SK-N-SH (cell line): ENCODE measurements around the gene LIPM. TPM values are rescaled to one million over a fixed set of nuclear protein-coding genes. Genes with fewer than 3 reads are reported as not detected.

Experiments used
- CTCF ChIA-PET: fragments of 300-600, 350-600 bp; formaldehyde crosslinking; extraction: SDS; loops from one replicate; lab custom pipeline; 2021; lab: Yijun Ruan, JAX
- POLR2A ChIA-PET: fragments of 350-600 bp; sonication (Branson Sonifier 250); formaldehyde crosslinking; extraction: SDS; loops from one replicate; lab custom pipeline; 2020; ENCODE audit warnings: antibody characterized with exemption, inconsistent platforms; lab: Yijun Ruan, JAX
- DNase-seq: peaks from one replicate; pipeline ENCODE4 v3.0.0; 2012
- H2AFZ ChIP-seq: fragments of 200-600 bp; sonication (generic); 2 replicates; pipeline ENCODE4 v1.8.1; 2016; ENCODE audit warnings: antibody characterized with exemption, mild to moderate bottlenecking, low read depth
- H3F3A ChIP-seq: fragments of 200-600 bp; sonication (generic); replicated peaks from 2 replicates; pipeline ENCODE3; 2016; ENCODE audit warnings: antibody characterized with exemption, mild to moderate bottlenecking; ENCODE audit not compliant: insufficient read depth
- H3K27ac ChIP-seq, 2 experiments: fragments of 200-500 bp in 1 of 2; fragments of 200-600 bp in 1 of 2; sonication (Bioruptor generic) in 1 of 2; sonication (generic), shearing (Covaris generic) in 1 of 2; 2 replicates each; pipeline versions ENCODE4 v1.5.1 to v1.6.1; 2014 to 2016; ENCODE audit warnings: low read depth in 2 of 2, inconsistent platforms in 1 of 2, low read length in 1 of 2, mild to moderate bottlenecking in 1 of 2, mixed read lengths in 1 of 2
- H3K27me3 ChIP-seq: fragments of 200-600 bp; sonication (generic), shearing (Covaris generic); 2 replicates; pipeline ENCODE4 v1.6.1; 2016; ENCODE audit warnings: mixed run types; ENCODE audit not compliant: insufficient read depth
- H3K36me3 ChIP-seq, 2 experiments: fragments of 200-500 bp in 1 of 2; fragments of 200-600 bp in 1 of 2; sonication (Bioruptor generic) in 1 of 2; sonication (generic) in 1 of 2; replicated peaks in 1 of 2; 2 replicates each; pipeline versions ENCODE3 to v1.5.1; 2014 to 2016; ENCODE audit warnings: low read length in 1 of 2, mild to moderate bottlenecking in 1 of 2; ENCODE audit not compliant: insufficient read depth in 2 of 2, control insufficient read depth in 1 of 2
- H3K4me1 ChIP-seq, 2 experiments: fragments of 200-500 bp in 1 of 2; fragments of 200-600 bp in 1 of 2; sonication (Bioruptor generic) in 1 of 2; sonication (generic), shearing (Covaris generic) in 1 of 2; 2 replicates each; pipeline versions ENCODE4 v1.5.1 to v1.6.1; 2014 to 2016; ENCODE audit warnings: low read depth in 1 of 2, low read length in 1 of 2, mixed run types in 1 of 2; ENCODE audit not compliant: insufficient read depth in 2 of 2, control insufficient read depth in 1 of 2
- H3K4me2 ChIP-seq: fragments of 200-600 bp; sonication (generic), shearing (Covaris generic); 2 replicates; pipeline ENCODE4 v1.6.1; 2017; ENCODE audit warnings: mixed run types
- H3K4me3 ChIP-seq, 2 experiments: fragments of 200-500 bp in 1 of 2; fragments of 200-600 bp in 1 of 2; sonication (Bioruptor generic) in 1 of 2; sonication (generic), shearing (Covaris generic) in 1 of 2; 2 replicates each; pipeline versions ENCODE4 v1.5.1 to v1.8.1; 2014 to 2016; ENCODE audit warnings: low read depth in 2 of 2, inconsistent platforms in 1 of 2, low read length in 1 of 2, mild to moderate bottlenecking in 1 of 2, mixed read lengths in 1 of 2, moderate library complexity in 1 of 2
- H3K79me2 ChIP-seq: fragments of 200-600 bp; sonication (generic); 2 replicates; pipeline ENCODE4 v1.8.1; 2017; ENCODE audit warnings: mild to moderate bottlenecking; ENCODE audit not compliant: insufficient read depth
- H3K9ac ChIP-seq: fragments of 200-600 bp; sonication (generic); 2 replicates; pipeline ENCODE4 v1.6.1; 2017; ENCODE audit warnings: mixed run types
- H3K9me2 ChIP-seq: fragments of 200-600 bp; sonication (generic); 2 replicates; pipeline ENCODE4 v1.6.1; 2017; ENCODE audit warnings: mixed run types
- H3K9me3 ChIP-seq: fragments of 200-600 bp; sonication (generic); 2 replicates; pipeline ENCODE4 v1.6.1; 2017; ENCODE audit warnings: mixed run types, mild to moderate bottlenecking, moderate library complexity
- H4K20me1 ChIP-seq: fragments of 200-600 bp; sonication (generic); 2 replicates; pipeline ENCODE4 v1.6.1; 2017; ENCODE audit warnings: mild to moderate bottlenecking, mixed run types; ENCODE audit not compliant: insufficient read depth
- CHD2 ChIP-seq: fragments of 150-350 bp; IDR thresholded peaks from 2 replicates; pipeline ENCODE4 v1.6.1; 2018; ENCODE audit warnings: low read length; ENCODE audit not compliant: partially characterized antibody
- EP300 ChIP-seq, 2 experiments: IDR thresholded peaks; 2 replicates each; pipeline versions ENCODE4 v1.4.0 to v1.6.1; 2012; ENCODE audit warnings: borderline replicate concordance in 1 of 2, low read depth in 1 of 2, low read length in 1 of 2
- EZH2phosphoT487 ChIP-seq: fragments of 200-600 bp; sonication (generic); IDR thresholded peaks from 2 replicates; pipeline ENCODE4 v1.6.1; 2017; ENCODE audit warnings: low read depth, mixed run types, mild to moderate bottlenecking, antibody characterized with exemption, moderate library complexity, borderline replicate concordance
- FOXM1 ChIP-seq: IDR thresholded peaks from 2 replicates; pipeline ENCODE4 v1.4.0; 2012; ENCODE audit warnings: low read depth, mild to moderate bottlenecking
- GABPA ChIP-seq: IDR thresholded peaks from 2 replicates; pipeline ENCODE4 v1.4.0; 2012; ENCODE audit warnings: low read depth, mild to moderate bottlenecking
- GATA2 ChIP-seq: sonication (generic); formaldehyde crosslinking; IDR thresholded peaks from 2 replicates; pipeline ENCODE4 v1.5.0; 2020; ENCODE audit warnings: mild to moderate bottlenecking, missing genetic modification reagents
- MAX ChIP-seq: IDR thresholded peaks from 2 replicates; pipeline ENCODE4 v1.4.0; 2012; ENCODE audit warnings: low read depth
- MXI1 ChIP-seq: IDR thresholded peaks from 2 replicates; pipeline ENCODE4 v1.6.1; 2012; ENCODE audit warnings: mild to moderate bottlenecking, low read depth, low read length, improper control_type of control experiment
- NRF1 ChIP-seq: IDR thresholded peaks from 2 replicates; pipeline ENCODE4 v1.6.1; 2012; ENCODE audit warnings: low read depth, mild to moderate bottlenecking, low read length
- PBX3 ChIP-seq: IDR thresholded peaks from 2 replicates; pipeline ENCODE4; 2012
- POLR2AphosphoS5 ChIP-seq: IDR thresholded peaks from 2 replicates; pipeline ENCODE4 v1.6.1; 2012; ENCODE audit warnings: low read depth, low read length
- RCOR1 ChIP-seq: fragments of 150-350 bp; IDR thresholded peaks from 2 replicates; pipeline ENCODE4 v1.6.1; 2017; ENCODE audit warnings: antibody characterized with exemption, low read length
- REST ChIP-seq: IDR thresholded peaks from 2 replicates; pipeline ENCODE4 v1.6.1; 2012; ENCODE audit warnings: mild to moderate bottlenecking, low read depth, low read length, moderate library complexity
- RFX5 ChIP-seq: IDR thresholded peaks from 2 replicates; pipeline ENCODE4 v1.6.1; 2012; ENCODE audit warnings: mild to moderate bottlenecking, improper control_type of control experiment, low read length
- SMC3 ChIP-seq: IDR thresholded peaks from 2 replicates; pipeline ENCODE4 v1.6.1; 2012; ENCODE audit warnings: low read depth, low read length, improper control_type of control experiment
- TEAD4 ChIP-seq: IDR thresholded peaks from 2 replicates; pipeline ENCODE4 v1.4.0; 2012; ENCODE audit warnings: mild to moderate bottlenecking, borderline replicate concordance; ENCODE audit not compliant: insufficient read depth
- USF2 ChIP-seq: fragments of 150-350 bp; IDR thresholded peaks from 2 replicates; pipeline ENCODE4 v1.6.1; 2017; ENCODE audit warnings: antibody characterized with exemption, low read length, low read depth, borderline replicate concordance
- YY1 ChIP-seq: IDR thresholded peaks from 2 replicates; pipeline ENCODE4 v1.4.0; 2012; ENCODE audit warnings: low read depth, mild to moderate bottlenecking
- WGBS: methylation state at CpG from one replicate; pipeline ENCODE4 v1.1.6; 2017; ENCODE audit warnings: low lambda C conversion rate; 5-methylcytosine and 5-hydroxymethylcytosine counted together
- polyA plus RNA-seq, 3 experiments: library from polyadenylated mRNA; depleted of rRNA; stranded (reverse); fragments of >200 nt; gene quantifications; 2 replicates each; pipeline ENCODE4 v1.2.3, GENCODE V29; 2012

LIPM gene
- polyA plus RNA-seq, 1 of the 3 experiments (the other 2 are of a cell fraction), result not detected

GRCh38 chr10:88833156-88833555 is 30.6 kb downstream of the LIPM start:
- no peaks in the 10 kb centered on the region for H3K36me3 ChIP-seq
- POLR2A ChIA-PET, result no interaction called here
- no peak for TF ChIP-seq PBX3
- TF ChIP-seq POLR2AphosphoS5, result no peak
- no peak for TF ChIP-seq SMC3
- no peak for TF ChIP-seq EZH2phosphoT487
- no peak for TF ChIP-seq CHD2
- no peak for TF ChIP-seq EP300 (IDR thresholded peaks at IDR 0.05; ENCODE audit: borderline replicate concordance in 1 of 2, low read depth in 1 of 2, low read length in 1 of 2)
- TF ChIP-seq MAX, result no peak
- TF ChIP-seq TEAD4, result no peak
- TF ChIP-seq MXI1, result no peak
- no peak for TF ChIP-seq YY1
- no peak for TF ChIP-seq NRF1
- TF ChIP-seq, all 33 proteins: peak for 0
- H4K20me1 ChIP-seq, result no peaks in the 10 kb centered on the region
- peaks cover 0 to 2% of the 10 kb centered on the region in 2 experiments; a peak in 1 of 4 replicates for H3K4me1 ChIP-seq
- no peak overlapping the region for H3K4me2 ChIP-seq
- no peak overlapping the region for H3K27ac ChIP-seq
- no peaks in the 10 kb centered on the region for H3K27me3 ChIP-seq
- no peak overlapping the region for H3K4me3 ChIP-seq
- 86% methylated on average over 2 of the region's 2 CpGs for WGBS
- no peaks in the 10 kb centered on the region for H3F3A ChIP-seq
- no peak overlapping the region for H2AFZ ChIP-seq
- H3K9me3 ChIP-seq, result no peaks in the 10 kb centered on the region
- no peak for DNase-seq
- no peak overlapping the region for H3K9ac ChIP-seq
- CTCF ChIA-PET, result interaction anchor here (1.5 to 12.7 kb wide), 3 partner anchors 97 to 266 kb away, joined by 4 to 425 read pairs (median 31); no protein-coding TSS in a partner anchor
- H3K9me2 ChIP-seq, result no peaks in the 10 kb centered on the region
- H3K79me2 ChIP-seq, result no peaks in the 10 kb centered on the region

GRCh38 chr10:88833723-88834122 is 31.2 kb downstream of the LIPM start:
- no peak overlapping the region for H2AFZ ChIP-seq
- H3F3A ChIP-seq, result no peaks in the 10 kb centered on the region
- H3K36me3 ChIP-seq, result no peaks in the 10 kb centered on the region
- H3K4me1 ChIP-seq, result peaks cover 0 to 2% of the 10 kb centered on the region in 2 experiments; a peak in 1 of 4 replicates
- H3K27me3 ChIP-seq, result no peaks in the 10 kb centered on the region
- no peak overlapping the region for H3K4me2 ChIP-seq
- 79% methylated on average over 2 of the region's 2 CpGs for WGBS
- TF ChIP-seq SMC3 (no peak), GATA2 (CRISPR knock-in tag) (no peak), FOXM1 (no peak), TEAD4 (no peak), GABPA (no peak), RFX5 (no peak), USF2 (no peak), REST (no peak), PBX3 (no peak), RCOR1 (no peak), MXI1 (no peak)
- TF ChIP-seq, all 33 proteins: peak for 0
- Histone ChIP-seq H3K4me3 (no peak overlapping the region), H3K9me2 (no peaks in the 10 kb centered on the region), H4K20me1 (no peaks in the 10 kb centered on the region), H3K9ac (no peak overlapping the region), H3K79me2 (no peaks in the 10 kb centered on the region), H3K27ac (no peak overlapping the region), H3K9me3 (no peaks in the 10 kb centered on the region)
- ChIA-PET POLR2A (no interaction called here), CTCF (interaction anchor here (1.0 to 12.7 kb wide), 11 partner anchors 7 to 384 kb away, joined by 3 to 425 read pairs (median 29); partner anchors contain the start of gene FAS)
- no peak for DNase-seq
